SKM-1 (cell line): ENCODE measurements around the gene KCNS1.

ENCODE experiments used
- DNase-seq: peaks from one replicate; lab custom pipeline; 2025; ENCODE audit not compliant: unreplicated experiment; lab: John Stamatoyannopoulos, UW

KCNS1 gene

DNA sequence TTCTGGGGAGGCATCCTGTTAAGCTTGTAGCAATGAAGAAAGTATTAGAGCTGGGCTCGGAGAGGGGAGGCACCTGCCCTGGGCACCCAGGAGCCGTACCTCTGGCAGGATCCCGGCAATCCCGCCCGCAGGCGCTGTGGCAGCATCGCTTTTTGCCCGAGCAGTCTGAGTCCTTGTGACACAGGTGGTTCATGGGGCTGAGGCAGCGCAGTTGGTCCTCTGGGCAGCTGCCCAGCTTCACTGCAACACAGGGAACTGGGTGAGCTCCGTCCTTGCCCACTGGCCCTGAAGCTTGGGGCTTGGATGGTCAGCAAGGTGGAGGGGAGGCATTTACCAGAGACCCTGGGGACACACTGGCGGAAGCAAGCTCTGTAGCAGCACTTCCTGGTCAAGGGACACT is 9.4 kb upstream of the KCNS1 start:
- no peak for DNase-seq

DNA sequence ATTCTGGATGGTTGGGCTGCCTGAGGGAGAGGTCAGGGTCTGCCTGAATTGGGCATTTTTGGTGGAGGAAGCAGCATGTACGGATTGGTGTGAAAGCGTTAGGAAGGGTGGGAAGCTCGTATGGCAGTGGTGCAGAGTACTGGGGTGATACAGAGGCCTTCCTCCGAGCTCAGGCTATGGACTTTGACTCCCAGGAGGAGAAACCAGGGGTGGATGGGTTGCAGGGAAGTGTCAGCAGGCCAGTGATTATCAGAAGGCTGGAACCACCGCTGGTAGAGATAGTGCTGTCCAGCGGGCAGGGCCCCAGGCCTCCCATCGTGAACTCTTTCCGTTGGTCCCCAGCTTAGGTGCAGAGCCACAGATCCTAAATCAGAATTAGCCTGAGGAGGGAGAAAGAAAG is 8.7 kb upstream of the KCNS1 start:
- no peak for DNase-seq

DNA sequence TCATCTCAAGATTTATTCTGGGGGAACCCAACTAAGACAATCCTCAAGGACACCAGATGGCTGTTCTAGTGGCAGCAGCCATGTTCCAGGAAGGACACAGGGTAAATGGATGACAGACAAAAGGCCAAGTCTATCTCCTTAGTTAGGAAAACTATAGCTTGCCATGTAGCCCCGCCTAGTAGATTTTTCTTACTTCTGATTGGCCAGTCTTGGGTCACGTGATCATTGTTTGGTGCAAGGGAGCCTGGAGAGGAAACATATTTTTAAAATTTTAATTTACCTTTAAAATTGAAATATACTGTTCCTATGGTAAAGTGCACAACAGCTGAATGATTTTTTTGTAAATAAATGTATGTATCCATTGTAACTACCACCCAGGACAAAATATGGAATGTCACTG is 4.4 kb upstream of the KCNS1 start:
- DNase-seq: no peak

DNA sequence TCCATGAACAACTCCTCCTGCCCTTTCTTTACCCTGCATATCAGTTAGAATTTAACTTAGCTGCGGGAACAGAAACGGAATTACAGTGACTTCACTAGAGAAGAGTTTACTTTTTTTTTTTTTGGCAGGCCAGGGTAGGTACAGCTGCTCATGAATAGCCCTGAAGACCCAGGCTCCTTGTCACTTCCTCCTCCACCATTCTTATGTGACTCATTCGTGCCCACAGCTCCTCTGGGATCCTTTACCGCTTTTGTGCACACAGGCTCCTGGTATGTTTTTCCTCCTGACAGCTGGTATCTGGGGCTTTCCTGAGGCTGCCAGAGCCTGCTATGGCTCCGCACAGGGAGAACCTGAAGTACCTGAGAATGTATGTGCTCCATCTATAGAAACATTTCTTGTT is 3.9 kb upstream of the KCNS1 start:
- no peak for DNase-seq

DNA sequence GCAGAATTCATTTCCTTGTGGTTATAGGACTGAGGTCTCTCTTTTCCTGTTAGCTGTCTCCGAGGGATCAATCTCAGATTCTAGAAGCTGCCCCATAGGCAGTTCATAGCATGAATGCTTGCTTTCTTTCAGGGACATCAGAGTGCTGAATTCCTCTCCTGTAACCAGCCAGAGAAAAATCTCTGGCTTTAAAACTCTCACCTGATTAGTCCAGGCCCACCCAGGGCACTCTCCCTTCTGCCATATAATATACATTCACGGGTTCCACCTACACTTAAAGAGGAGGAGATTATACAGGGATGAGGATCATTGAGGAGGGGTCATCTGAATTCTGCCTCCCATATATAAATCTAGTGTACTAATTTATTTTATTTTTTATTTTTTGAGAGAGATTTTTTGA is 2.1 kb upstream of the KCNS1 start:
- no peak for DNase-seq

DNA sequence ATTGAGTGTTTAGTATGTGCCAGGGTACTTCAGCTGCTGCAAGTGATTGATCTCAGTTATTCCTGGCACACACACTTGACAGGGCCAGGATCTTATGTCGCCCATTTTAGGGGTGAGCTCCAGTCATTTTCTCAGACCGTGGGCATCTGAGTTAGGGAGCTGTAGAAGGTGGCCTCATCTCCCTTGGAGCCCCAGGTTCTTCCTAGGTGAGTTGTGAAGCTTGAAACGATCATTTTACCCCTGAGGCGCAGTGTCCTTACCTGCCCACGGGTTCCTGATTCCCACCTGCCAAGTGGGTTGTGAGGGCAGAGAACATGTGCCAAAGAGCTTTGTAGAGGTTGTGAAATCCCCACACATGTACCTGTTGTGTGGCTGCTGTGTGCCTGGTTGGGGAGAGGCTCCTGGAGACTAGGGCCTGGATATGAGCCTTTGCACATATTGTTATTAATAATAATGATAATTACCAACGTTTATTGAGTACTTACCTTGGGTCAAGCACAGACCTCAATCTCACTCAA is 465 bp upstream of the KCNS1 start:
- DNase-seq: no peak

DNA sequence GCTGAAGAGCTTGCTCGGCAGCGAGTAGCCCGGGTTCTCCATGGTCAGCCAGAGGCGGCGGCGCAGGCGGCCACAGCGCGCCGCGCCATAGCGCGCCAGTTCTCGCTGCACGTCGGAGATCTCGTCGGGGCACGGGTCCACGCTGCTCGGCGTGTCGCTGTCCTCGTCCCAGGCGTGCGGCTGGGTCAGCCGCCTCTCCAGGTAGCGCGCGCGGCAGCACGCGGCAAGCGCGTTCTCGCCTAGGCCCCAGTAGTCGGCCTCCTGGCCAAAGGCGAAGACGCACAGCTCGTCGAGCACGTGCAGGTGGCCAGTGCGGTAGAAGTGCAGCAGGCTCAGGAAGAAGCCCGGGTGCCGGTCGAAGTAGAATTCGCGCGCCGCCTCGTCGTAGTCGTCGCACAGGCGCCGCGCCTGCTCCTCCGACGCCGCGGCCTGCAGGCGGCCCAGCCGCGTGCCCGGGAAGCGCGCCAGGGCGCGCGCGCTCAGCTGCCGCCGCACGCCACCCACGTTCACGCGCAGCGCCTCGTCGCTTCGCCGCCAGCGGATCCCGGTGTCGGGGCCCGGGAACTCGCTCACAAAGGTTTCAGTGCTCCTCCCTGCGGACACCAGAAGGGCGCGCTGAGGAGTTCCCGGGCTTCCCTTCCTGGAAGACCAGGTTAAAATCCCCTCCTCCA is 2.7 kb downstream of the KCNS1 start:
- DNase-seq: no peak

DNA sequence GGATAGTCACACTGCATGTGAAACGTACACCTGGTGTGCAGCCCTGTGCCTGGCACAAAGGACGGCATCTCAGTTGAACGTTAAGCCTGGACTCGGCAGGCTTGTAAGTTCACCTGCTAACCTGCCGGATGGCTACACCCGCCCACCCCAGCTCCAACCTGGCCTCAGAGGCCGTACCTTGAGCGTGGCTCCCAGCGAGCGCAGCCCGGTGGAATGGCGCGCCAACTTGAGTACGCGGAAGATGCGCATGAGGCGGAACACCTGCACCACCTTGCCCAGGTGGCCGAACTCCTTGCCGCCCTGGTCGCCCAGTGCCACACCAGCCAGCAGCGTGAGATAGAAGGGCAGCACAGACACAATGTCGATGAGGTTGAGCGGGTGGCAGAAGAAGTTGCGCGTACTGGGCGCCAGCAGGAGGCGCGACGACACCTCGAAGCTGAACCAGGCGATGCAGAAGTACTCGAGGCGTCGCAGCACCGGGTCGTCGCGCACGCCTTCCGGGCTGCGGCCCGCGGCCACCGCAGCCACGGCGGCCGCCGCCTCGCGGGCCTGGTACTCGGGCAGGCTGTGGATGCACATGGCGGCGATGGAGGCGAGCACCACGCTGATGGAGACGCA is 3.3 kb downstream of the KCNS1 start:
- peak; percentile 63 for DNase-seq

DNA sequence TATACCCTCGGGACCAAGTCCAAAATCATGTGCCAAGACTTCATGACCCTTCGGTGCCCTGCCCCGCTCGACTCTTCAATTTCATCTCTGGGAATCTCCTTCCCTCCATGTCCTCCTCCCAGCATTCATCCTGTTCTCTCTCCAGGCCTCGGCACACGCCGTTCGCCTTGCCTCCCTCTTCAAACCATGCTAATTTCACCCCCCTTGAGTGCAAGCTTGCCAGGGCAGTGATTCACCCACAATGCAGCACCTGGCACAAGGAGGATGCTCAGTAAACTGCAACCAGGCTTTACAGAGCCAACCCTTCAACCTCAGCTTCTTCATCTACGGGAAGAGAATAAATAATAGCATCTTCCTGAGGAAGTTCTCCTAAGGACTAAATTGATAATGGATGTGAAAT is 4.1 kb downstream of the KCNS1 start:
- no peak for DNase-seq

DNA sequence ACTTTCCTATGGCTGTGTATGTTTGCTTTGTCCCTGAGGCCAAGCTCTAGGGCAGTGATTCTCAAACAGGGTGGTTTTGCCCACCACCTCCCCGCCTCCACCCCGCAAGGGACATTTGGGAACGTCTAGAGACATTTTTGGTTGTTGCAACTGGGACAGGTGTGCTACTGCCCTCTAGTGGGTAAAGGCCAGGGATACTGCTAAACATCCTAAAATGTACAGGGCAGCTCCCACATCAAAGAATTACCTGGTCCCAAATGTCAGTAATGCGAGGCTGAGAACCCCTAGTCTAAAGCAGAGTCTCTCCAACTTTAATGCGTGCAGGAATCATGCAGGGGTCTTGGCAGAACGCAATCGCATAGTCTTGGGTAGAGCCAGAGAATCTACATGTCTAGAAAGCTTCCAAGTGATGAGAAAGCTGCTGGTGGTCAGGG is 5.1 kb downstream of the KCNS1 start:
- peak; percentile 38 for DNase-seq

DNA sequence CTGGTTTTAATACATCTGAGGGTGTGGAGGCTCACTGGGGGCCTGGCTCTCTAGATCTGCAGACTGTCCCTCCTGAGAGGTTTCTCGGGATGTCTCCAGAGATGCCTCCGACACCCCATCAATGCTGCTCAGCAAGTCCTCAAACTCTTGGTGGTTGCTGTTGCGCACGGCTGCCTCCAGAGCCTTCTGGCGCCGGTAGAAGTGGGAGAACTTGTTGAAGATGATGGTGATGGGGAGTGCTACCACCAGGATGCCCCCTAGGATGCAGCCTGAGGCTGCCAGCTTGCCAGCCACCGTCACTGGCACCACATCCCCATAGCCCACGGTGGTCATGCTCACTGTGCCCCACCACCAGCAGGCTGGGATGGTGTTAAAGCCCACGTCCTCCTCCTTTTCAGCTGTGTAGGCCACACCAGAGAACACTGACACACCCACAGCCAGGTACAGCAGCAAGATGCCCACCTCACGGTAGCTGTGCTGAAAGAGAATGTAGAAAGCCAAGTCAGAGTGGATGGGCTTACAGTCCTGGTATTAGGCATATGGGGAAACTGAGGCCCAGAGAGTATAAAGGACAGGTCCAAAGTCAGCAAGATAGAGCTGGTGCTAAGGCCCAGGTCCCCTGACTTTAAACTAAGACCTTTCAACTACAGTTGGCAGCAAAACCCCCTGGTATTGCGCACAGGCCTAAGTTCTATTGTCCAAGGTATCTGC is 5.9 kb downstream of the KCNS1 start:
- DNase-seq: no peak

DNA sequence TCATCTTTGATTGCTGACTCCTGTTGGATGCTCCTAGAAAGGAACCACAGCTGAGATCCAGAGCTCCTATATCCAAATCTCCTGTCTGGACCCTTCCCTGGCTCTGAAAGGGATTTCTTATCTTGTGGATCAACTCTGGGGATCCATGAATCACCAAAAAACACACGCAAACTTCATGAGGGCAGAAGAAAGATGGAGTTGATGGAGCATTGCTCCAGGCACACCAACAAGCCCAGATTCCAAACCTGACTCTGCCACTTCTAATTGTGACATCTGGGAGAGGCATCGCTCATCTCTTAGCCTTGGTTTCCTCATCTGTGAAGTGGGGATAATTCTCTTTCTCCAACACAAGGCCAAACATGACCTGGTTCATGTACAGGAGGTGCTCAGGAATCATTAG is 6.7 kb downstream of the KCNS1 start:
- no peak for DNase-seq

DNA sequence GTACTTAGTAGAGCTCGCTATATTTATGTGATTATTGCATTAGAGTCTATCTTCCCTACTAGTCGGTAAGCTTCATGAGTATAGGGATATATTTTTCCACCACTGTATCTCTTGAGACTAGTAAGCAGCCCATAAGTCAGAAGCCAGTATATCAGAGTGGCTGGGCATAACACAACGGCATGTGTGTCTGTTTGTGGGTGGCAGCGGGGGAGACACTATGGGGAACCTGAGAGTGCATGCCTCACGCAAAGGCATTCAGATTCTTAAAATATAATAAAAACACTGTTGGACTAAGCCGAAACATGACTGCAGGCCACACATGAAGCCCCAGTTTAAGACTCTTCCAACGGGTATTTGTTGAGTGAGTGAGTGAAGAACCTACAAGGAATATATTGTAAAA is 8.0 kb downstream of the KCNS1 start:
- no peak for DNase-seq

DNA sequence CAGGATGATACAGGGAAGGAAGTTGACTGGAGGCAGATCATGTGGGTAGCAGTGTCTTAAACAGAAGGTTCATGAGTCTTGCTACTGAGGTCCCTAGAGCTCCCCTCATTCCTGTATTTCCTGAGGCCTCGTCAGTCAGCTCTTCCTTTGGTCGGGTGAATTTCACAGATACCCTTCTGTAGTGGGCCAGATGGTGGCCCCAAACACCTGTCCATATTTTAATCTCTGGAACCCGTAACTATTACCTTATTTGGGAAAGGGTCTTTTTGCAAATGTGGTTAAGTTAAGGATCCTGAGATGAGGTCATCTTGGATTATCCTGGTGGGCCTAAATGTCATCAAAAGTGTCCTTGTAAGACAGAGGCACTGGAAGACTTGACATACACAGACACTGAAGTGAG is 9.6 kb downstream of the KCNS1 start:
- DNase-seq: no peak

DNA sequence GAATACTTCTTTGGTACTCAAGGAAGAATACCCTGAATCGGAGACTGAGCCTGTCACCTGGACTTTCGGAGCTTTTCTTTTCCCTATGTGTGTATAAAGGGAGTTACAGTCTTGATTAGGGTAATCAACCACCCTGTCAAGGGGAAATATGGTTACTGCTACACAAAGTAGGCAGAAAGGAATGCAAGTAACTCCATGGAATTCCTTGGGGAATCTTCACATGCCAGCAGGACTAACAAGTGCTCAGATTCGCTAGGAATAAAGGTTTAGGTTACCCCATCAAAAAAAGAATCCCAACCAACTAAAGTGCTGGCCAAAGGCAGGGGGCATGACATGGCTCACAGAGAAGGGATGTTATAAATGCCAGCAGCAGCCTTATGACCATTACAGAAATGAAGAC is 10.4 kb downstream of the KCNS1 start:
- no peak for DNase-seq

DNA sequence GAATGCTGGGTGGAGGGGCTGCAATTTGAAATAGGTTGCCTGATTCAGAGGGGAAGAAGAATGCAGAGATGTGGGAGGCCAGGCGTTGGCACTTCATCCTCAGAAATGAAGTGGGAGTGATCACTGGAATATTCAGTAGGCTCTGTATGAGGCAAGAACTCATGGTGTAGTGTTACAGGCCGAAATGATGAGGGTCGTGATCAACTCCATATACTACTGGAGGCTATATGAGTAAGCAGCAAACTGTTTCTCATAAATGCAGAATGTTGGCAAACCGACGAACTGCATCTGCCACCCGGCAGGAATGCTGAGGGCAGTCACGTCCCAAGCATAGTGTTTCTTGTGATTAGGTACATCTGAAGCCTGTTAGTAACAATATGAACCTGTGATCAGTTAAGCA is 12.7 kb downstream of the KCNS1 start:
- DNase-seq: no peak

DNA sequence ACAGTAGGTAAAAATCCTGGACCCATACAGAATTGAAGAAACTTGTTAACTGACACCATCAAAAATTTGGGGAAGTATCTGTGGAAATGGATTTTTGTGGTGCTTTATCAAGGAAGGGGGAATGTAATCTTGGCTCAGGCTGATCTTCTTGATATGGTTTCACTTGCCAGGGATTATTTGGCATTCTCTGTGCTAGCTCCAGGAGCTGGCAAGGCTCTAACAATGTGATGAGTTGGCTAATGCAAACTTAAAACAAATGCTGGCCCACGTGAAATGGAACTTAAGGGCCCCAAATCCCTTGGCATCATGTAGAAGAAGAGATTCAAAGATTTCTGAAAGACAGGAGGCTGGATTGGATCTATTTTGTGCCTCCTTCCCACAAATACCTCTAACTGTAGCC is 13.1 kb downstream of the KCNS1 start:
- DNase-seq: no peak

DNA sequence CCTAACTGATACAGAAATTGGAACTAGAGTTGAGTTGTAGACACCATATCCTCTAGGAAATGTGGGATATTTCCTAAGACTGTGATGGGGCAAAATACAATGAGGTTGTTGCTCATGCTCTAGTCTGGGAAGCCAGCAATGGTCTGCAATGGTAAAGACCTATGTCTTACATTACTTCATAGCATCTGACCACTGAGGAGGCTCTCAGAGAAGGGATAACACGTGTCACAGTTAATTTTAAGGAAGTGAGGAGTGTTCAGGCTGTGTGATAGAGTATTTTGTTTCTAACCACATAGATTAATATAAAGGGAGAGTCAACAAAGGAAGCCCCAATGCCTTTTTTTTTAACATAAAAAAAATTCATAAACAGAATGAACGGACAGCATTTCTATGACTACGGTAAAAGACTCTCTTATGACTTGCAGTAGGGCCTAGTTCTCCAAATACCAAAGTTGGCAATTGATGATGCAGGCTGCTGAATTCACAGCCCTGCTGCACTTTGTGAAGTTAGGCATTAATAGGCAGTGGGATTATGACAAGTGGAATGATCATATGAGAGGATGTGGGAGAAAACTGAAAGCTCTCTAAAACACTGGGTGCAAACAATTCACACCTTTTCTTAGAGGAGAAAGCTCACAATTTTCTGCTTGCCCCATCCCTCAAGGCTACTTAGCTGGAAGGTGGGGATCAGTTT is 13.7 kb downstream of the KCNS1 start:
- DNase-seq: peak; percentile 14

DNA sequence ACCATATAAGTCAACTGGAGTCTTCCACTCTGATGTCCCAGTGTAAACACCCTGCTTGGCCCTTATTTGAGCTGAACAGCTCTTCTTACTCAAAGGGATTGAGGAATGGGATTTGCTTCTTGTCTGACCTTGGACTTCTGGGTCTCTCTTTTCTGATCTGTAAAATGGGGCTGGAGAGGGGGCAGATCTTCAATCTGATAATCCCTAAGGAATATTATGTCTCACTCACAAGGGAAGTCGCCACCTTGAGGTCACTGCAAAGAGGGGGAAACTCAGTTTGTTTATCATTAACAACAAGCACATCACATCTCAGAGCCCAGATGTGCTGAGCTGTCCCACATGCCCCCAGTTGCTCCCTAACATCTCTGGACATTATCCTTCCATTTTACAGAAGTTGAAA is 15.1 kb downstream of the KCNS1 start:
- no peak for DNase-seq

DNA sequence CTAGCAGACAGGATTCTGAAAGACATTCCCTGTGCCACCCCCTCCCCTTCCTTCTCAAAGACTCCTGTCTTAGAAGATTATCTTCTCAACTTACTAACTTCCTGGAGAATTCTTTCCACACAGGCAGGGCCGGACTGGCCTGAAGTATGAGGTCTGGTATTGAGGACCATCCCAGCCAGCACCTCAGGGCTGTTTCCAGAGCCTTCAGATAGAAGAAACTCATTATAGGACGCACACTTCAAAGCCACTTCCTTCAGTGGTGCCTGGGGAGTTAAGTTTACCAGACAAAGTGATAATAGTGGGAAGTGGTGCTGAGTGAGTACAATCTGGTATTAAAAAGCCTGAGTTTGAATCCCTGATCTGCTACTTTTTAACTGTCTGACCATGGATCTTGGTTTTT is 15.6 kb downstream of the KCNS1 start:
- no peak for DNase-seq

DNA sequence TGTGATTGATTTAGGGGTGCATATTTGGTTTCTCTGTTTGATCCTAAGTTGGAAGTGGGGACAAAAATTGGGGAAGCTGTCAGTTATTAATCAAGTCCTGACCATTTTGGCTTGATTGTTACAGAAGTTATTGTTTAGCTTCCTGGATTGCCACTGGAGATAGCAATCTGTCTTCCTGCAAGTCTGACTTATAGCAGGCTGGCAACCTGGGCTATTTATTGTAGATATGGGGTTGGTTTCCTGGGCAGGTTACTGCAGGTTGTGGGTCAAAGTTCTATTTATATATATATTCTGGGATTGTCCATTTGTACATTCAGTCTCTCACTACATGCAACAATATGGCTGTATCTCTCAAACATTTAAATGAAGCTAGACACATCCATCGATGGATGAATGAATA is 17.8 kb downstream of the KCNS1 start:
- DNase-seq: no peak

DNA sequence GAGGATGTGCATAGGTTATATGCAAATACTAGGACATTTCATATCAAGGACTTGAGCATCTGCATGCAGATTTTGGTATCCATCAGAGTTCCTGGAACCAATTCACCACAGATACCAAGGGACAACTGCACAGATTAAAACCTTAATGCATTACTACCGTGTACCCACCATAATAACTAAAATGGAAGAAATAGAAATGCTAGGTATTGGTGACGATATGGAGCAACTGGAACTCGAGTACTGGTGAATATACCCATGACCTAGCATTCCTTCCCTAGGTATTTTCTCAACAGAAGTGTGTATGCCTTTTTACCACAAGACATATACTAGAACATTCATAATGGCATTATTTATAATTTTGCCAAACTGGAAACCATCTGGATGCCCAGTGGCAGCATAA is 18.5 kb downstream of the KCNS1 start:
- DNase-seq: no peak
